DOHH2 (cell line): ENCODE data around the gene FBXO10.

Experiments
- CTCF ChIP-seq: fragments of 200-600 bp; sonication (generic); IDR thresholded peaks from one replicate; pipeline ENCODE4 v1.5.1; 2014; ENCODE audit warnings: antibody characterized with exemption, mild to moderate bottlenecking, low read depth, low read length; ENCODE audit not compliant: poor library complexity, severe bottlenecking
- EZH2phosphoT487 ChIP-seq: fragments of 200-600 bp; sonication (generic); IDR thresholded peaks from 2 replicates; pipeline ENCODE4 v1.6.1; 2017; ENCODE audit warnings: borderline replicate concordance, mild to moderate bottlenecking, antibody characterized with exemption, low read length, moderate library complexity, mixed read lengths

DNA sequence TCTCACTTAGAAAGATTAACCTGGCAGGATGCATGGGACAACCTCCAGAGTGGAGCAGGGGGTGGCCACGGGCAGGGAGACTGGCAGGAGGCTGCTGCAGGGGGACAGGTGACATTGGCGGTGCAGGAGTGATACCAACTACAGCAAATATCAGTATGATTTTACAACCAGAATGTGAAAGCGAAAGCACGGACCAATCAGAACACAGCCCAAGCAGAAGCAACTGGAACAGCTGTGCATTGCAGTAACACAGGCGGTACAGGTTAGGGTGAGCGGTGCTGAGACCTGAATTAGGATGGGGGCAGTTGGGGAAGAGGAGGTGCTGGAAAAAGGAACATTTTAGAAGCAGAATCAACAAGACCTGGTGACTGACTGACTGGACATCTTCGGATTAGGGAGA lies 61.2 kb downstream of the FBXO10 start:
- no peak for TF ChIP-seq CTCF
- no peak for TF ChIP-seq EZH2phosphoT487
